ENCODE data around the gene PAGE2.
A peak's percentile ranks its signal among the peaks of the same experiment; 100 is the strongest.
"Not testable (repeated sequence)": the region's sequence is repeated elsewhere in the genome, so short reads cannot be mapped to it uniquely, and the experiment has no call there.

Gene PAGE2, protein sequence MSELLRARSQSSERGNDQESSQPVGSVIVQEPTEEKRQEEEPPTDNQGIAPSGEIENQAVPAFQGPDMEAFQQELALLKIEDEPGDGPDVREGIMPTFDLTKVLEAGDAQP

GRCh38 chrX:55088795-55089489, at the start of gene PAGE2:
PAGE2 (plus strand) TSS chrX:55089018; CDS start chrX:55090021, 1,003 bp downstream.
- Histone ChIP-seq H3K4me3 (no peak within 1 kb of the TSS), H3K27ac (no peak within 1 kb of the TSS)

- H3K27ac ChIP-seq = no peak overlapping the region
- H3K4me3 ChIP-seq = no peak overlapping the region
Observed at GRCh38 chrX:55039471-55039870, 49.3 kb upstream of the PAGE2 start.

- H3K27ac ChIP-seq = no peak overlapping the region
- no peak overlapping the region for H3K4me3 ChIP-seq
Observed at GRCh38 chrX:55041514-55041913, 47.3 kb upstream of the PAGE2 start.

DNA sequence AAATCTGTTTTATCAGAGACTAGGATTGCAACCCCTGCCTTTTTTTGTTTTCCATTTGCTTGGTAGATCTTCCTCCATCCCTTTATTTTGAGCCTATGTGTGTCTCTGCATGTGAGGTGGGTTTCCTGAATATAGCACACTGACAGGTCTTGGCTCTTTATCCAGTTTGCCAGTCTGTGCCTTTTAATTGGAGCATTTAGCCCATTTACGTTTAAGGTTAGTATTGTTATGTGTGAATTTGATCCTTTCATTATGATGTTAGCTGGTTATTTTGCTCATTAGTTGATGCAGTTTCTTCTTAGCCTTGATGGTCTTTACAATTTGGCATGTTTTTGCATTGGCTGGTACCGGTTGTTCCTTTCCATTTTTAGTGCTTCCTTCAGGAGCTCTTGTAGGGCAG, 38.2 kb upstream of the PAGE2 start:
- not testable (repeated sequence) for H3K4me3 ChIP-seq, H3K27ac ChIP-seq

DNA sequence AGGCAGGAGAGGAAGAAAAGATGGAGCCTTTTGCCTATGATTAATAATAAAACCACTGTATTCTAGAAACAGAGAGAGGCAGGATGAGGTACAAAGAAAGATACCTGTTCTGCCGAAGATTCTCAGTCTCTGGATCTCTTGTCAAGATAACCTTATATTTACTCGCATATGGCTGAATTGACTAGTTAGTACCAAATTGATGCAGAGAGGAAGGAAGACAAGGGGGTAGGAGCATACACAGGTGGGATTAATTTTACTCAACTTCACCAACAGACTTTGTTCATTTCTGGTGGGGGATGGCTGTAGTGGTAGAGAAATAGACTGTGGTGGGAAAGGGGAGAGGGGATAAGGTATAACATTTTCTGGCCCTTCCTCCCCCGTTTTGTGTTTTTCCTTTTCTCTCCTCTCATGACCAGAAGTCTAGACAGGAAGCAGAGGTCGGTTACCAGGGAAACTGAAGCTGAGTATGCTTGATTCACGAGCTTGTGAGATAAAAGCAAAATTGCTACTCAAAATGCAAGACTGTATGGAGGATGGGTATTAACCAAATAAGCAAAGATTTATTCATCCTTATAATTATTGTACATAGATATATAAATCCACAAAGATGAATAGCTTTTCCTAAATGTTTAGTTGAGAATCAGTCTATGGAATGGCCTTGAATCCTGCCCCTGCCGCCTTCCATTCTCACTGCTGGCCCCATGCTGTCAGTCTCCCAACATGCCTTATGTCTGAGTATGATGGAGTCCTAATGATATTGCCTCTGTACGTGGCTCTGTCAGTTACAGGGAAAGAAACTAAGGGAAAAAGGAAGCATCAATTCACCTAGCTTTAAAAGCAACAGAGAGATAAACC, 31.8 kb upstream of the PAGE2 start:
- peak overlapping the region in 1 of 21 experiments; percentile 4 for H3K27ac ChIP-seq
- no peak overlapping the region for H3K4me3 ChIP-seq

GRCh38 chrX:55057675-55058249, 31.1 kb upstream of the PAGE2 start:
- Histone ChIP-seq H3K4me3 (no peak overlapping the region), H3K27ac (no peak overlapping the region)

DNA sequence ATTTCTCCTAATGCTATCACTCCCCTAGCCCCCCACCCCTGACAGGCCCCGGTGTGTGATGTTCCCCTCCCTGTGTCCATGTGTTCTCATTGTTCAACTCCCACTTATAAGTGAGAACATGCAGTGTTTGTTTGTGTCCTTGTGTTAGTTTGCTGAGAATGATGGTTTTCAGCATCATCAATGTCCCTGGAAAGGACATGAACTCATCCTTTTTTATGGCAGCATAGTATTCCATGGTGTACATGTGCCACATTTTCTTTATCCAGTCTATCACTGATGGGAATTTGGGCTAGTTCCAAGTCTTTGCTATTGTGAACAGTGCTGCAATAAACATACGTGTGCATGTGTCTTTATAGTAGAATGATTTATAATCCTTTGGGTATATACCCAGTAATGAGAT, 21.6 kb upstream of the PAGE2 start:
- not testable (repeated sequence) for H3K27ac ChIP-seq

GRCh38 chrX:55072286-55072685, 16.5 kb upstream of the PAGE2 start:
- Histone ChIP-seq H3K4me3 (no peak overlapping the region), H3K27ac (no peak overlapping the region)

More for the DNA sequence above, 21.6 kb upstream of the PAGE2 start:
- H3K4me3 ChIP-seq = not testable (repeated sequence)

GRCh38 chrX:55074851-55075467, 13.9 kb upstream of the PAGE2 start, which contains the start of gene PAGE2B:
PAGE2B (plus strand) TSS chrX:55075030; CDS start chrX:55076042, 1,012 bp downstream.
- Histone ChIP-seq H3K27ac (no peak within 1 kb of the TSS), H3K4me3 (no peak within 1 kb of the TSS)

DNA sequence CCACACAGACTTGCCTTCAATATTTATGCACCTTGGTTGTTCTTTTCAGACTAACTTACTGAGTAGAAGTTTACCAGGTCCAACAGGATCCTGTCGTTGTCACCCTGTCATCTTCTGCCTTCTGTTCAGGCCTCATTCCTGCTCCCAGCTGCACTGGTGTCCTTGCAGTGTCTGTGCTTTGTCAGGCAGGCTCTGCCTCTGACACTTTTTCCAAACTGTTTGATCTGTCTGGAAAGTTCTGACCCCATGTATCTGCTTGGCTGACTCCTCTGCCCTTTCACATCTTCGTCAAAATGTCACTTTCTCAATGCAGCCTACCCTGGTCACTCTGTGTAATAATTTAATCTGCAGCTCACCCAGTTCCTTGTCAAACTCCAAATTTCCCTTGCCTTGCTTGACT, 9.9 kb downstream of the PAGE2 start:
- Histone ChIP-seq H3K27ac (no peak overlapping the region), H3K4me3 (no peak overlapping the region)

DNA sequence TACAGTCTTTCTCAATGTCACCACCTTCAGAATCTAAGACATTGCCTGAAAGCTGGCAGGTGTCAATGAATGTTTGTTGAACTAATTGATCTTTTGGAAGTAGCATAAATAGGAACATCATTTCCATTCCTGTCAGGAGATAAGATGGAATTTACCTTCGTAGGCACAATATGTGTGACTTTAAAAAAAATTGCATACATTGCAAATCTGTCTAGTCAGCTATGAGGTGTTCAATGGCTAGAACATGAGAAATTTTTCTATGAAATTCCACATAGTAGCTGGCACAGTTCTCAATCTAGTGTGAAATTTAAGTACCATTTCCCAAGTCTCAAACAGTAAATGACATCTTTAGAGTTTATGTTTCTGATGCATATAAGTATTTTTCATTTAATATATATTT, 10.3 kb downstream of the PAGE2 start:
- Histone ChIP-seq H3K27ac (no peak overlapping the region), H3K4me3 (no peak overlapping the region)

DNA sequence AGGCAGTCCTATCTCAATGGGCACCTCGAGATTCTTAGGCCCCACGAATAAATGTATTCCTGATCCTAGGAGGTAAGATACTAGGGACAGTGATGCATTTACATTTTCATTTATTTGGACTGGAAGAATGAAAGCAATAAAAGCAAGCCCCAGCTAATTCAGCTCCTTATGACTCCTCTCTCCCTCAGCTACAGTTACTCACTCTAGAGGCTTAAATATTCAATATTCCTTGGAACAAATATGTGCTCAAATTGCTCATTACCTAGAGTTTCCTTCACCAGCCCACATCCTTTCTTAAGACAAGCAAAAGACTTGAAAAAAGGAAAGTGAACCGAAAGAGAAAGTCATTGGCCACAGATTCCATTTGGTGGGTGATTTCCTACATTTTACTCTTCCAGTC, 13.9 kb downstream of the PAGE2 start:
- no peak overlapping the region for H3K27ac ChIP-seq
- H3K4me3 ChIP-seq = no peak overlapping the region

DNA sequence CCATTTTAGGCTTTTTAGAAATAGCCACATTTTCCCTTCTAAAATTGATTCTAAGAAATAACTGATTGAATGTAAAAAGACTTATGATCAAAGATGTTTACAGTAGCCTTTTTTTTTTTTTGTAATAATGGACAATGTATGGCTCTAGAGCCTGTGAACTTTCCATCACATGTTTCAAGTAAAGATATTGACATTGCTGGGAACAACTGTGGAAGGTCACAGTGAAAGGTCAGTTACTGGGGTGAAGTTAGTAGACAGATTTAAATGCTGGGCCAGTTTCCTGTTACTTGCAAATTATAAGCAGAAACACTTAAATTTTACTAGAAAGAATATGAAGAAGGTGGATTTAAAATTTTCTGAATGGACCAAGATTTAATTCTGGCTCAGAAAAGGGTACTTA, 18.4 kb downstream of the PAGE2 start:
- no peak overlapping the region for H3K4me3 ChIP-seq

DNA sequence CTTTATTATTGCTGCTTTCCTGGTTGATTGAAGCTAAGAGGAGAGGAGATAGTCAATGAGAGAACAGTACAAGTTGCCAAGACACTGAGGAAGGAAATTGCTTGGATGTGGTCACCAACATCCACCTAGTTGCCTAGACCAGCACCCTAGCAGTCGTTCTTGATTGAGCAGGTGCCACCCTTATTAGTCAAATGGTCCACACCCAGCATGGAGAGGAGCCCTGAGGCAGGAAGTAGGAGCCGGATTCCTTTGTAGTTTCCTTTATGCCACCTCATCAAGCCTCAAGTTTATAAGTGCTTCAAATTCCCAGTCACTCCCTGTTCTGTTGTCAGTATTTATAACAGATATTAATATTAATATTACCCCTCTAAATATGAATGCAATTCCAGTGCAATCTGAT, 19.1 kb downstream of the PAGE2 start:
- H3K4me3 ChIP-seq = no peak overlapping the region
- H3K27ac ChIP-seq = no peak overlapping the region

More for the DNA sequence above, 18.4 kb downstream of the PAGE2 start:
- H3K27ac ChIP-seq = no peak overlapping the region

- Histone ChIP-seq H3K4me3 (no peak overlapping the region), H3K27ac (peak overlapping the region in 1 of 21 experiments; percentile 21)
Observed at GRCh38 chrX:55109306-55109705, 20.5 kb downstream of the PAGE2 start.

DNA sequence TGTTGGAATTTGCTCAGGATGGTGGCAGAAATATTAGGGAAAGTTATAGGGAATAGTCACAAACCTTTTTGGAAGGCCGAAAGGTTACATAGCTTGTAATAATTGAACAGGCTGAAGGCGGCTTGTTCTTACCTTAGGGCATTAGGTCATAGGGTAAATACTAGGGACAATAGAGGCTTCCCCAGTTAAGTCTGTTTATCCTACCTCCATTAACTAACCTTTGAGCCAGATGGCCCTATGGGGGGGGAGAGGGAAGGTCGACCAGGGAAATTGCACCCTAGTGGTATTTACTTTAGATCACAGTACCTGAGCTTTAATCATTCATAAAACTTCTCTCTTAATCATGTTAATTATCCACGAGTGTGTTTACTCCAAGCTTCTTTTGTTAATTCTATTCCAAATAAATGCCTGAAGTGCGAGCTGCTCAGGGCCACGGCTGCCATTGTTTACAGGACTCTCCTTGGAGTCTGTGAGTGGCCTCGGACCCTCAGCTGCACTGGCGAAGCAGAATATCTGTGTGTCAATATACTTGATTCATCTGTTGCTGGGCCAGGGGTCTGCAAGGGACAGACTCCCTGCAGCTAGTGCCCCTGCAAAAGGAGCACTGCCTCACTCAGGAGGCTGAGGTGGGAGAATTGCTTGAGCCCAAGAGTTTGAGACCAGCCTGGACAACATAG, 22.9 kb downstream of the PAGE2 start:
- no peak overlapping the region for H3K4me3 ChIP-seq
- no peak overlapping the region for H3K27ac ChIP-seq

DNA sequence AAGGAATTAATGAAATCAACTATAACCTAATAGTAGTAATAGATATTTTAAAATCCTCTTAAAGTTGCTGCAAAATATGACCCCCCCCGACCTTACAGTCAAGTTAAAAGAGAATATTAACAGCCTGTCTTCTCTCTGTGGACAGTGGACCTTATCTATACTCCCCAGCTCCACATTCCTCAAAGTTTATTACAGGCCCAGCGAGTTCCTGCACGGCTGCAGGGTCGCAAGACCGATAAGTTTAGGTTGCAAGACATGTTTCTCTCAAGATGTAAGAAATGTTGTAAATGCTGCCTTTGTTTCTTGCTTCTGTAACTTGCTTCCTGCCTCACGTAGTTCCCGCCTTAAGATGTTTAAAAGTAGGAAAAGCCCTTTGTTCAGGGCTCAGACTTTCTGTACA, 27.8 kb downstream of the PAGE2 start:
- not testable (repeated sequence) for H3K4me3 ChIP-seq, H3K27ac ChIP-seq

DNA sequence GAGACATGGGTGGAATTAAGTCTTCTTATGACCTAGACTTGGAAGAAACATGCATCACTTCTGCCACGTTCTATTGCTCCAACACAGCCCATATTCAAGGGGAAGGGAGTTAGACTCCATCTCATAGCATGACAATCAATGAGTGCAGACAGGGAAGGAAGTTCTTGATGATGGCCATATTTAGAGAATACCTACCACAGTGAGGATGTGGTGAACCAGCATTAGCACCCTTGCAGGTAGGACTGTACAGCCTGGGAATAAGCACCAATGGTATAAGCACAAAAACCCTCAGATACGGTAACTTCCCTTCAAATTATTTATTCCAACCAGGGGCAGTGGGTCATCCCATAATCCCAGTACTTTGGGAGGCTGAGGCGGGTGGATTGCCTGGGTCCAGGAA, 29.8 kb downstream of the PAGE2 start:
- Histone ChIP-seq H3K27ac (no peak overlapping the region), H3K4me3 (no peak overlapping the region)

GRCh38 chrX:55119271-55119670, 30.5 kb downstream of the PAGE2 start:
- H3K27ac ChIP-seq = peak overlapping the region in 1 of 21 experiments; percentile 44
- H3K4me3 ChIP-seq = no peak overlapping the region

Measured in skin epidermis (tissue), 12 donors.